ENCODE measurements around the gene CSH2.
"Not testable (repeated sequence)": the region's sequence is repeated elsewhere in the genome, so short reads cannot be mapped to it uniquely, and the experiment has no call there.

The CSH2 gene

DNA sequence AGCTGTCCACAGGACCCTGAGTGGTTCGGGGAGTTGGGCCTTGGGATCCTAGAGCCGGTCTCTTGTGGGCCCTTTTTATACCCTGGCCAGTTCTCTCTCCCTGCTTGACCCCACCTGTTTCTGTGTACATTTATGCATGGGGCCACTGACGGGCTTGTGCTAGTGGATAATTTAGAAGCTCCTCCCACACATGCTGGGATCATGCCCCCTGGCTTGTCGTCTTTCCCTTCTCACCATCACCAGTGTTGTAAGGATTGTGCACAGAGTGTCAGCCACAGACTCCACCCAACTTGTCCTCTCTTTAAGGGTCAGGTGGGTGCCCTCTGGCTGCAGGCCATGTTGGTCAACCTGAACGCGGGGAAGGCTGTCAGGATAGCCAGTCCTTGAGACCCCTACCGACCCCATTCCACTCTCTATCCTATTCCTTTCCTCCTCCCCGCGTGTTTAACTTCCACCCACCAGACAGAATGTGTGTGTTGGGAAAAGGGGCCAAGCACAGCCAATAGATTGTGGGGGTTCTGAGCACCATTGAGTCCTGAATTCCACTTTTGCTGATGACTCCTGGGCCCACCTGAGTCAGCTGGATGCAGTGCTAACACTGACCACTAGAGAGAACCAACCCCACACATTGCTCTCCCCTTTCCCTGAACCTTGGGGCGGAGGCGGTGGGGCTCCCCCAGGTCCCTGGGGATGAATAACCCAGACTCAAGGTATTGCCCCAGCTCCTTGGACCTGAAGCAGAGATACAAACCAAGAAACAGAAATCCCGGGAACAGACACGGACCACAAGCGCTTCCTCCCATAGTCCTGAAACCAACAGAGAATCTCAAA lies 23.3 kb upstream of the CSH2 start, which contains the start of gene CSH1:
Gene CSH1, minus strand, starts transcription at position 51 of the 831 bp plus-strand sequence. CDS start 63 bp downstream, outside the sequence.
- DNase-seq (ENCODE audit: low read depth), result not testable (repeated sequence)

DNA sequence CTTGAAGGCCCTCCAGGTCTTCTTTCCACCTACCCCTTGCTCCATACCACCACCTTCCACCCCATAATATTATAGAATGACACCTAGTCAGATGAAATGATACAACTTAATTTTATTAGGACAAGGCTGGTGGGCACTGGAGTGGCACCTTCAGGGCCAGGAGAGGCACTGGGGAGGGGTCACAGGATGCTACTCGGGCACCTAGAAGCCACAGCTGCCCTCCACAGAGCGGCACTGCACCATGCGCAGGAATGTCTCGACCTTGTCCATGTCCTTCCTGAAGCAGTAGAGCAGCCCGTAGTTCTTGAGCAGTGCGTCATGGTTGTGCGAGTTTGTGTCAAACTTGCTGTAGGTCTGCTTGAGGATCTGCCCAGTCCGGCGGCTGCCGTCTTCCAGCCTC lies 21.3 kb upstream of the CSH2 start:
- not testable (repeated sequence) for DNase-seq (ENCODE audit: low read depth)

DNA sequence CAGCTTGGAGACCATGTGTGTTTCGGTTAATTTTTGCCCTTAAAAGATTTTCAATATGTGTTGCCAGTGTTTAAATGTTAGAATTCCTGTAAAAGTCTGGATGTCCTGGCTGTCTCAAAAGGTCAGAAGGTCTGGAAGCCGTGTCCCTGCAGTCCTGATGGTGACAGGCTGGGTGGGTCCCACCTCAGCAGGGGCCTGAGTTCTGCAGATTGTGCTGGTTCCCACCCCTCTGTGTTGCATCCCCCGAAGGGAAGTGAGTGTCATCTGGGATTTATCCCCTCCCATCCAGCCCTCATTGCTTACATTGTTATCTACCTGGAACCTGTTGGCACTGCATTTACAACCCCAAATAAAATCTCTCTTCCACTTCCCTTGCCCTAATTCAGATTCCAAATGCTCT lies 20.5 kb upstream of the CSH2 start:
- DNase-seq (ENCODE audit: low read depth), result not testable (repeated sequence)

DNA sequence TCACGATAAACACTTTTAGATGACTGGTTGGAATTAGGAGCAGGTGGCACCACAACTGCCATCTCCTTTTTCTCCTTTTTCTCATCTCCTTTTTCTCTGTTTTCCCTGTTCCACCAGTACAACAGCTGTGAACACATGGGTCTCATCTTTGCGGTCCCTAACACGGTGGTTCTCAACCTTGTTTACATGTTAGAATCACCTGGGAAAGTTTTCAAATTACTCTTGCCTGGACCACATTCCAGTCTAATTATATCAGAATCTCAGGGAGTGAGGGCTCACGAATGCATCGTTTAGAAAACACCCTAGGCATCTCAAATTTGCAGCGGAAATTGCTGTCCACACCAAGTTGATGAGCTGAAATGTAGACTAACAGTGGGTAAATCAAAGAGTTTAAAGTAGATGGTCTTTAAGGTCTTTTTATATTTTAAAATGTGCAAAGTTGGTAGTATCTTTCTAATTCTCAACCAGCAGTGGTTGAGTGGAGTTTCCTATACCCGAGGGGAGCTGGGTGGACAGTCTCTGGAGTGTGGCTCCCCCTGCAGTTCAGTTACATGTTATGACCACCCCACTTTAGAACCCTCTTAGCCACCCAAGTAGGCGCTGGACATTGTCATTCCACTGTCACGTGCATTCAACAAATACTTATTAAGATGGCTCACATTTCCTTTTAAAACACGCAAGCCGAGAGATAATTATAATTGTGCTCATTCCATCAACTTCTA lies 19.0 kb upstream of the CSH2 start:
- DNase-seq (ENCODE audit: low read depth), result not testable (repeated sequence)

DNA sequence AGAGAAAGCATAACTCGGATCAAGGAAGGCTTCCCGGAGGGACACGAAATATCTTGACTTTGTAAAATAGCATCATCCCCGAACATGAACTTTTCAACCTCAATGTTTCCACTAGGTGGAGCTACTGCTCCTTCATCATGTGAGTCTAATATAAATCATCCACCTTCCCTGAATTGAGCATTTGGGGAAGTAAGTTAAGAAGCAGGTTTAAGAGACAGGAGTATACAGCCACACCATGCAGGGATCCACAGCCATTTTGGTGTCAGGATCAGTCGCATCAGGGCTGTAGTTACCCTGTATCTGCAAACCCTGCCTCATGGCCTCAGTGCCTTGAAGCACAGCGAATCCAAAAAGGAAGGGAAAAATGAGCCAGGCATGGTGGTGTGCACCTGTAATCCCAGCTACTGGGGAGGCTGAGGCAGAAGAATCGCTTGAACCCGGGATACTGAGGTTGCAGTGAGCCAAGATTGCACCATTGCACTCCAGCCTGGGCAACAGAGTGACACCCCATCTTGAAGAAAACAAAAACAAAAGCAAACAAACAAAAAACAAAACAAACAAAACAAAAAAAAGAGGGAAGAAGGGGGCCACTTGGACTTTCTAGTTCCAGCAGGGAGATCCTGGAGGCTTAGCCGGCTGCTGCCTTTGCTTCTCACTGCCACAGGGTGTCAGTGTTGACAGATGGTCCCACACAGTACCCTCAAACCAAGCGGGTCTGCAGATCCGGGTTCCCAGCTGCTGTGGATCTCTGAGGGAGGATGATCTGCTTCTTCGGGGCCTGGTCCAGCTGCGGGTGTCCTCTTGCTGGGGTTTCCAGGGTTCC lies 15.8 kb upstream of the CSH2 start:
- DNase-seq (ENCODE audit: low read depth), result not testable (repeated sequence)

DNA sequence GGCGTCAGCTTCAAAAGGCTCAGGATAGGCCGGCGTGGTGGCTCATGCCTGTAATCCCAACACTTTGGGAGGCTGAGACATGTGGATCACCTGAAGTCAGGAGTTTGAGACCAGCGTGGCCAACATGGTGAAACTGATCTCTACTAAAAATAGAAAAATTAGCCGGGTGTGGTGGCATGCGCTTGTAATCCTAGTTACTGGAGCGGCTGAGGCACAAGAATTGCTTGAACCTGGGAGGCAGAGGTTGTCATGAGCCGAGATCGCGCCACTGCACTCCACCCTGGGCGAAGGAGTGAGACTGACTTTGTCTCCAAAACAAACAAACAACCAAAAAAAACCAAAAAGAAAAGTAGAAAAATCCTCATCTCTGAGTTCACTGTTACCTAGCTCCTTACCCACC lies 11.6 kb upstream of the CSH2 start:
- DNase-seq (ENCODE audit: low read depth), result not testable (repeated sequence)

DNA sequence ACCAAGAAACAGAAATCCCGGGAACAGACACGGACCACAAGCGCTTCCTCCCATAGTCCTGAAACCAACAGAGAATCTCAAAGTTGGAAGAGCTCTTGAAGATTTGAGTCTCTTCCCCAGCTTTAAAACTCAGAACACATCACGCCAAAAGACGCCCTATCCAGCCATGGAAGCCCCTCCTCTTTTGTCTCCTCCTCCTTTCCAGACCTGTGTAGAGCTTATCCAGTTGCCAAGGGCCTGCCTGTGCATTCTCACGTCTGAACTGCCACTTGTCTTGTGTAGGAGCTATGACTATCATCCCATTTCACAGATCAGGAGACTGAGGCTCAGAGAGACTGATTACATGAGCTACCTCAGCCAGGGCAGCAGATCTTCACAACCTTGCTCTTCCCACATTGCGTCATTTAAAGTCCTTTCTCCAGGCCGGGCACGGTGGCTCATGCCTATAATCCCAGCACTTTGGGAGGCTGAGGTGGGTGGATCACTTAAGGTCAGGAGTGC lies 9.2 kb upstream of the CSH2 start:
- not testable (repeated sequence) for DNase-seq (ENCODE audit: low read depth)

DNA sequence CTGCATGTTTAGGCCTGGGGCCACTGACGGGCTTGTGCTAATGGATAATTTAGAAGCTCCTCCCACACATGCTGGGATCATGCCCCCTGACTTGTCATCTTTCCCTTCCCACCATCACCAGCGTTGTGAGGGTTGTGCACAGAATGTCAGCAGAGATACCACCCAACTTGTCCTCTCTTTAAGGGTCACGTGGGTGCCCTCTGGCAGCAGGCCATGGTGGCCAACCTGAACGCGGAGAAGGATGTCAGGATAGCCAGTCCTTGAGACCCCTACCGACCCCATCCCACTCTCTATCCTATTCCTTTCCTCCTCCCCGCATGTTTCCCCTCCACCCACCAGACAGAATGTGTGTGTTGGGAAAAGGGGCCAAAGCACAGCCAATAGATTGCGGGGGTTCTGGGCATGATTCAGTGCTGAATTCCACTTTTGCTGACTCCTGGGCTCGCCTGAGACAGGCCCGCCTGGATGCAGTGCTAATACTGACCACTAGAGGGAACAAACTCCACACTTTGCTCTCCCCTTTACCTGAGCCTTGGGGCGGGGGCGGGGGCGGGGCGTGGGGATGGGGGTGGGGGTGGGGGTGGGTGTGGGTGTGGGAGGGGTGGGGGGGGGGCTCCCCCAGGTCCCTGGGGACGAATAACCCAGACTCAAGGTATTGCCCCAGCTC lies 8.6 kb upstream of the CSH2 start, which contains the start of gene GH2:
Gene GH2, minus strand, starts transcription at position 10 of the 667 bp plus-strand sequence. CDS start 143 bp downstream, outside the sequence.
- no peak for DNase-seq (ENCODE audit: low read depth)

DNA sequence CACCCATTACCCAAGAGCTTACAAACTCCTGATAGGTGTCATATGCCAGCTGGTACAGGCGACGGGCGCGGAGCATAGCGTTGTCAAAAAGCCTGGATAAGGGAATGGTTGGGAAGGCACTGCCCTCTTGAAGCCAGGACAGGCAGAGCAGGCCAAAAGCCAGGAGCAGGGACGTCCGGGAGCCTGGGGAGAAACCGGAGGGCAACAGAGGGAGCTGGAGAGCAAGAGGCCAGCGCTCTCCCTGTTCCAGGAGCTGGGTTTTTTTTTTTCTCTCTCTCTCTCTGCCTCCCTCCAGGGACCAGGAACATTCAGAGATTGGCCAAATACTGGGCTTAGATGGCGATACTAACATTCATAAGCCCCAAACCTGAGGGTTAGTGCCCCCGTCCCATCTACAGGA lies 7.9 kb upstream of the CSH2 start:
- DNase-seq (ENCODE audit: low read depth), result not testable (repeated sequence)

DNA sequence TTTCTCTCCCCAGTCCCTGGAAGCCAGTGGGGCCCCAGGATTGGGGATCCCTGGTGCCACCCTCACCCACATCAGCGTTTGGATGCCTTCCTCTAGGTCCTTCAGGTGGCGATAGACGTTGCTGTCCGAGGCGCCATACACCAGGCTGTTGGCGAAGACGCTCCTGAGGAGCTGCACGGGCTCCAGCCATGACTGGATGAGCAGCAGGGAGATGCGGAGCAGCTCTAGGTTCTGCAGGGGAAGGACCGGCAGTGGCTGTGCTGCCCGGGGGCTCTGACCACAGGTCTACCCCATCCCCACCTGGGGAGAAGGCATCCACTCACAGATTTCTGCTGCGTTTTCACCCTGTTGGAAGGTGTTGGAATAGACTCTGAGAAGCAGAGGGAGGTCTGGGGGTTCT lies 7.2 kb upstream of the CSH2 start:
- no peak for DNase-seq (ENCODE audit: low read depth)

DNA sequence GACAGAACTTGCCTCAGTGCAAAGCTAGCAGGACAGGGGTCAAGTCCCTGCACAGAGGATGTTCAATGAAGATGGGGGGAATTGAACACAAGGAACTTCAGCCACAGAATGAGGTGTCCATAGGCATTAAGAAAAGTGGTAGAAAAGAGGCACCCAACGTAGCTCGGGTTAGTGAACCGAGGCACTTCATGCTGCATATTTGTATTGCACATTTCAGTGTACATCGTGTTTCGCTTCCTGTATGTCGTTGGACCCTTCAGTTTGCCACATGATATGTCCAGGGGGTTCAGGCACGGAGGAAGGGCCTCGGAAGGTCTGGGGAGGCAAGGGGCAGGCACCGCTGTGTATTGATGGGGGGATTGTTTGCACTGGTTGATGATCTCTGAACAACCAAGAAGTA lies 4.9 kb upstream of the CSH2 start:
- DNase-seq (ENCODE audit: low read depth), result not testable (repeated sequence)

DNA sequence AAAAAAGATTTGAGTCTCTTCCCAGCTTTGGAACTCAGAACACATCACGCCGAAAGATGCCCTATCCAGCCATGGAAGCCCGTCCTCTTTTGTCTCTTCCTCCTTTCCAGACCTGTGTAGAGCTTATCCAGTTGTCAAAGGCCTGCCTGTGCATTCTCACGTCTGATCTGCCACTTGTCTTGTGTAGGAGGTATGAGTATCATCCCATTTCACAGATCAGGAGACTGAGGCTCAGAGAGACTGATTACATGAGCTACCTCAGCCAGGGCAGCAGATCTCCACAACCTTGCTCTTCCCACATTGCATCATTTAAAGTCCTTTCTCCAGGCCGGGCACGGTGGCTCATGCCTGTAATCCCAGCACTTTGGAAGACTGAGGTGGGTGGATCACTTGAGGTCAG lies 1.2 kb upstream of the CSH2 start:
- DNase-seq (ENCODE audit: low read depth), result not testable (repeated sequence)

DNA sequence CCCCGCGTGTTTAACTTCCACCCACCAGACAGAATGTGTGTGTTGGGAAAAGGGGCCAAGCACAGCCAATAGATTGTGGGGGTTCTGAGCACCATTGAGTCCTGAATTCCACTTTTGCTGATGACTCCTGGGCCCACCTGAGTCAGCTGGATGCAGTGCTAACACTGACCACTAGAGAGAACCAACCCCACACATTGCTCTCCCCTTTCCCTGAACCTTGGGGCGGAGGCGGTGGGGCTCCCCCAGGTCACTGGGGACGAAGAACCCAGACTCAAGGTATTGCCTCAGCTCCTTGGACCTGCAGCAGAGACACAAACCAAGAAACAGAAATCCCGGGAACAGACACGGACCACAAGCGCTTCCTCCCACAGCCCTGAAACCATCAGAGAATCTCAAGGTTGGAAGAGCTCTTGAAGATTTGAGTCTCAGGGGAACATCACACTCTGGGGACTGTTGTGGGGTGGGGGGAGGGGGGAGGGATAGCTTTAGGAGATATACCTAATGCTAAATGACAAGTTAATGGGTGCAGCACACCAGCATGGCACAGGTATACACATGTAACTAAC lies 667 bp upstream of the CSH2 start:
- DNase-seq (ENCODE audit: low read depth), result not testable (repeated sequence)

DNA sequence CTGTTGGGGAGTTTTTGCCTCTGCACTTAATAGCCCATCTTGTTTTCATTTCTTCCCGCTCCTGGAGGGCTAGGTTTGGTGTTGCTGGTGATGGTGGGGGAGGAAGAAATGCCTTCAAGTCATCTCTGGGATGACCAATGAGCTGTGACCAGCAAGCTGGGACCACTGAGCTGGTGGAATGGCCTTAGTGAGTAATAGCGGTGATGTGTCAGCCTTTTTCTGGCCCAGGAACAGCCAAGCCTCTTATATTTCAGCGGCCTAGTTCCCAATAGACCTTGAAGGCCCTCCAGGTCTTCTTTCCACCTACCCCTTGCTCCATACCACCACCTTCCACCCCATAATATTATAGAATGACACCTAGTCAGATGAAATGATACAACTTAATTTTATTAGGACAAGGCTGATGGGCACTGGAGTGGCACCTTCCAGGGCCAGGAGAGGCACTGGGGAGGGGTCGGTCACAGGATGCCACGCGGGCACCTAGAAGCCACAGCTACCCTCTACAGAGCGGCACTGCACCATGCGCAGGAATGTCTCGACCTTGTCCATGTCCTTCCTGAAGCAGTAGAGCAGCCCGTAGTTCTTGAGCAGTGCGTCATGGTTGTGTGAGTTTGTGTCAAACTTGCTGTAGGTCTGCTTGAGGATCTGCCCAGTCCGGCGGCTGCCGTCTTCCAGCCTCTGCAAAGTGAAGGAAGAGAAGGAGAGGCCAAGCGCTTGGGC lies 1.7 kb downstream of the CSH2 start:
- not testable (repeated sequence) for DNase-seq (ENCODE audit: low read depth)

DNA sequence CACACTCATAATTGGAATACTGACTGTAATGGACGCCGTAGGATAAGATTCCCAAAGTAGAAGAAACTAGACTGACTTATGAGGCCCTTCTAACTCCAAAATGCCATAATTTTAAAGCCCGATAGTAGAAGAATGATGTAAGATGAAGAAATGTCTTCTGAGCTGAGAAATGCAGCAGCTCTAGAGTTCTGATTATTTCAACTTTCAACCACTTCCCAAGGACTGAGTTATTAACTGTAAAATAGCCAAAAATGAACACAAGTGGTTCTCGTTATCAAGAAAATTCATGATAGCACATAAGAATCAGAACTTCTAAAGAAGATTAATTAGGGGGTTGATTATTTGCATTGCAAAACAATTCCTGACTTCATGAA lies 3.2 kb downstream of the CSH2 start:
- DNase-seq (ENCODE audit: low read depth), result not testable (repeated sequence)

DNA sequence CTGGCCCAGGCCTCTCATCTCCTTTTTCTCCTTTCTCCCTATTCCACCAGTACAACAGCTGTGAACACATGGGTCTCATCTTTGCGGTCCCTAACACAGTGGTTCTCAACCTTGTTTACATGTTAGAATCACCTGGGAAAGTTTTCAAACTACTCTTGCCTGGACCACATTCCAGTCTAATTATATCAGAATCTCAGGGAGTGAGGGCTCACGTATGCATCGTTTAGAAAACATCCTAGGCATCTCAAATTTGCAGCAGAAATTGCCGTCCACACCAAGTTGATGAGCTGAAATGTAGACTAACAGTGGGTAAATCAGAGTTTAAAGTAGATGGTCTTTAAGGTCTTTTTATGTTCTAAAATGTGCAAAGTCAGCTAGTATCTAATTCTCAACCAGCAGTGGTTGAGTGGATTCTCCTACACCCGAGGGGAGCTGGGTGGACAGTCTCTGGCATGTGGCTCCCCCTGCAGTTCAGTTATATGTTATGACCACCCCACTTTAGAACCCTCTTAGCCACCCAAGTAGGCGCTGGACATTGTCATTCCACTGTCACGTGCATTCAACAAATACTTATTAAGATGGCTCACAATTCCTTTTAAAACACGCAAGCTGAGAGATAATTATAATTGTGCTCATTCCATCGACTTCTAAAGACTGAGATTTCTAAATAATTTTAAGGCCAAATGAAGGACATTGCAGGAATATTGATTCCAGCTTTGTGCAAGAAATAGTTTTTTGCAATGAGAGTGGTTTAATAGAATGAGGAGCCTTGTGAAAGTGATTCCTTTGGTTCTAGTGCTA lies 3.8 kb downstream of the CSH2 start:
- not testable (repeated sequence) for DNase-seq (ENCODE audit: low read depth)

DNA sequence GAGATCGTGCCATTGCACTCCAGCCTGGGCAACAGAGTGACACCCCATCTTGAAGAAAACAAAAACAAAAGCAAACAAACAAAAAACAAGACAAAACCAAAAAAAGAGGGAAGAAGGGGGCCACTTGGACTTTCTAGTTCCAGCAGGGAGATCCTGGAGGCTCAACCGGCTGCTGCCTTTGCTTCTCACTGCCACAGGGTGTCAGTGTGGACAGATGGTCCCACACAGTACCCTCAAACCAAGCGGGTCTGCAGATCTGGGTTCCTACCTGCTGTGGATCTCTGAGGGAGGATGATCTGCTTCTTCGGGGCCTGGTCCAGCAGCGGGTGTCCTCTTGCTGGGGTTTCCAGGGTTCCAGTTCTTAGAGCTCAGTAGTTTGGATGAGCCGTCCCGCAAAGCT lies 6.9 kb downstream of the CSH2 start:
- not testable (repeated sequence) for DNase-seq (ENCODE audit: low read depth)

DNA sequence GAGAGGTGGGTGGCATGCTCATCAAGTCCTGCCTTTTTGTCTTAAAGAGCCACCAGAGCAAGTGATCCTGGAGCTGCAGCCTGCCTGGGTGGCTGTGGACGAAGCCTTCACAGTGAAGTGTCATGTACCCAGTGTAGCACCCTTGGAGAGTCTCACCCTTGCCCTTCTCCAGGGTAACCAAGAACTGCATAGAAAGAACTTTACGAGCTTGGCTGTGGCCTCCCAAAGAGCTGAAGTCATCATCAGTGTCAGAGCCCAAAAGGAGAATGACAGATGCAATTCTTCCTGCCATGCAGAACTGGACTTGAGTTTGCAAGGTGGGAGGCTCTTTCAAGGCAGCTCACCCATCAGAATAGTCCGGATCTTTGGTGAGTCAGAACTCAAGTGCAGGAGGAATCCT lies 14.2 kb downstream of the CSH2 start:
- DNase-seq (ENCODE audit: low read depth), result no peak

DNA sequence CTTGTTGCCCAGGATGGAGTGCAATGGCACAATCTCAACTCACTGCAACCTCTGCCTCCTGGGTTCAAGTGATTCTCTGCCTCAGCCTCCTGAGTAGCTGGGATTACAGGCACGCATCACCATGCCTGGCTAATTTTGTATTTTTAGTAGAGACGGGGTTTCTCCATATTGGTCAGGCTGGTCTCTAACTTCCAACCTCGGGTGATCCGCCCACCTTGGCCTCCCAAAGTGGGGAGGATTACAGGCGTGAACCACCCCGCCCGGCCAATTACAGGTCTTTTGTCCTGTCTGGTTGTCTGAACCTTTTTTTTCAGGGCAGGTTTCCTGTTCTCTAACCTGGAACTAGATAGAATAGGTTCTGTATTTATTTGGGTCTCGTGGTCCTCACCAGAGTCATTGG lies 17.1 kb downstream of the CSH2 start:
- DNase-seq (ENCODE audit: low read depth), result not testable (repeated sequence)

DNA sequence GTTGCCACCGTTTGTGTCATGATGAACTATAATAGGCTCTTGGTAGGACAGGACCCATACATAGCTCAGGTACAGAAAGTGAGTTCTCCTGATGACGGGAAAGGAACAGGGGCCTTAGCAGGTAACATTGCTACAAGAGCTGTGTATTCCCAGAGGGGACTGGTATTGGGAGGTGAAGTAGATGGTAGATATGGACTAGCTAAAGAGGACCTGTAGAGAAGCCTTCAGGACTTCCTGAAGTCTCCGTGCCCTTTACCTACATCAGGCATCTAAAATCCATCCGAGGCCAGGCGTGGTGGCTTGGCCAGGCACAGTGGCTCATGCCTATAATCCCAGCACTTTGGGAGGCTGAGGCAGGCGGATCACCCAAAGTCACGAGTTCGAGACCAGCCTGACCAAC lies 18.3 kb downstream of the CSH2 start:
- no peak for DNase-seq (ENCODE audit: low read depth)
